GM12865 (cell line): ENCODE data around the gene ANGEL1.

ENCODE experiments used
- DNase-seq: peaks from one replicate; pipeline ENCODE4 v3.0.0; 2010; ENCODE audit warnings: low read depth
- H3K4me3 ChIP-seq: 2 replicates; pipeline ENCODE4 v1.5.1; 2011; ENCODE audit warnings: mild to moderate bottlenecking, low read depth, low read length, control low read depth
- TF ChIP-seq, protein P1 (sequence below): IDR thresholded peaks from 2 replicates; pipeline ENCODE4 v1.5.1; 2011; ENCODE audit warnings: low read length, control low read depth, low read depth, inconsistent platforms; ENCODE audit not compliant: insufficient read depth; ENCODE audit errors: missing control alignments

Gene ANGEL1

GRCh38 chr14:76771437-76771980 lies 41.2 kb downstream of the ANGEL1 start:
- no peak for DNase-seq
- no peak overlapping the region for H3K4me3 ChIP-seq
- TF ChIP-seq, protein P1, sequence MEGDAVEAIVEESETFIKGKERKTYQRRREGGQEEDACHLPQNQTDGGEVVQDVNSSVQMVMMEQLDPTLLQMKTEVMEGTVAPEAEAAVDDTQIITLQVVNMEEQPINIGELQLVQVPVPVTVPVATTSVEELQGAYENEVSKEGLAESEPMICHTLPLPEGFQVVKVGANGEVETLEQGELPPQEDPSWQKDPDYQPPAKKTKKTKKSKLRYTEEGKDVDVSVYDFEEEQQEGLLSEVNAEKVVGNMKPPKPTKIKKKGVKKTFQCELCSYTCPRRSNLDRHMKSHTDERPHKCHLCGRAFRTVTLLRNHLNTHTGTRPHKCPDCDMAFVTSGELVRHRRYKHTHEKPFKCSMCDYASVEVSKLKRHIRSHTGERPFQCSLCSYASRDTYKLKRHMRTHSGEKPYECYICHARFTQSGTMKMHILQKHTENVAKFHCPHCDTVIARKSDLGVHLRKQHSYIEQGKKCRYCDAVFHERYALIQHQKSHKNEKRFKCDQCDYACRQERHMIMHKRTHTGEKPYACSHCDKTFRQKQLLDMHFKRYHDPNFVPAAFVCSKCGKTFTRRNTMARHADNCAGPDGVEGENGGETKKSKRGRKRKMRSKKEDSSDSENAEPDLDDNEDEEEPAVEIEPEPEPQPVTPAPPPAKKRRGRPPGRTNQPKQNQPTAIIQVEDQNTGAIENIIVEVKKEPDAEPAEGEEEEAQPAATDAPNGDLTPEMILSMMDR = no peak

DNA sequence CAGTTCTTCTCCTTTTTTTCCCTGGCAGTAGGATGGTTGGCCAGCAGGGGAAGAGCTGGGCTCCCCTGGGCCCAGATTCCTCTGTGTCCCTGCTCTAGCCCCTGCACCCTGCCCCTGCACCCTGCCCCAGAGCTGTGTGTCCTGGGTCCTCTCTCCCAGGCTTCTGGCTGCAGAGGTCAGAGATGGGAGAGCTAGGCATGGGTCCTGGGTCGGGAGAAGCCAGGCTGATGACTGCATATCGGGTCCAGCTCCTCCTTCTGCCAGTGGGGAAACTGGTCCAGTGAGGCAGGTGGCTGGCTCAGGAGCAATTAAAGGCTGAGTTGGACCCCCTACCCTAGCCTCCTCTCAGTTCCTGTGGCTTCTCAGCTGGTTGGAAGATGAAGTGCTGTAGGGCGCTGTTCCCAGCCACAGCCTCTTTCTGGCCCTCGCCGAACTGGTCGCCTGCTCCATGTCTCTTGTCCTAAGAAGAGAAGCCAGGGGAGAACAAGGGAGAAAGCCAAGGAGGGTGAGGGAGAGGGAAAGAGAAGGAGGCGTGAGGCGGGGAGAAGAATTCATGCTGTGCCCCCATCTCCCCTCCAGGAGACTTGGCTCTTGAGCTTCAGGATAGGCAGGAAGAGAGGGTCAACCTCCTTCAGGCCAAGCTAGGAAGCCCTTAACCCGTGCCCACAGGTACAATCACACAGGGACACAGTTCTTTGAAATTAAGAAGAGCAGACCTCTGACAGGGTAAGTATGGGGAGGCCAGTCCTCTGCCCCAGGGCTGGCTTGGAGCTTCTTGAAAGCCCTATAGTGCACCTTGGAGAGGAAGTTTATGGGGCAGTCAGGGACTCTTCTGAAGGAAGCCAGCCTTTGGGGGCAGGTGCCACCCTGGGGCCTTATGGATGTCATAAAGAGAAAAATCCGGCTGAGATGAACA lies 41.9 kb downstream of the ANGEL1 start:
- TF ChIP-seq, protein P1 = no peak
- H3K4me3 ChIP-seq = no peak overlapping the region
- no peak for DNase-seq

DNA sequence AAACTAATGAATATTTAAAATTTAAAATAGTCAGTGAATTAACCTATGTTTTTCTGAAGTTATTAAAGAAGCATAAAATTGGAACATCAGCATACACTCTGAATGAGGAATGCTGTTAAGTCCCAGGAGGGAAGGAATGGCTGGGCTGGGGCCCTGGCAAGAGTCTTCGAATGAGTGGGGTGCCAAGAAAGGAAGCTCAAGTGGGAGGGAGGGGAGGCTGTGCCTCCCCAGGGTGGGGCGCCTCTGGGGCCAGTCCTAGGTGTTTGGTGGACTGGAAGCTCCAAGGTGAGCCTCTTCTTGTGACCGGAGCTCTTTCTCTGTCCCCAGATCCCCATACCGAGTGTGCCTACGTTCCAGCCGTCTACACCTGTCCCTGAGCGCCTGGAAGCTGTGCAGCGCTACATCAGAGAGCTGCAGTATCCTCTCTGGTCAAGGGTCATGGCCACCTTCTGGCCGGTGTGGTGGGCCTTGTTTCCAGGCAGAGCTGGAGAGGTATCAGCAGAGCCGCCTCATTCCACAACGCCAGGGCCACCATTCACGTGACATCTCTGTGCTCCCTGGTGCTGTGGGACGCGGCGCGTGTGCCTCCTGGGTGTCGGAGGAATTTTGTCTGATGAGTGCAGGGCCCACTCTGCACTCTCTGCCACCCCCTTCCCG lies 42.9 kb downstream of the ANGEL1 start:
- no peak overlapping the region for H3K4me3 ChIP-seq
- TF ChIP-seq, protein P1 = no peak

DNA sequence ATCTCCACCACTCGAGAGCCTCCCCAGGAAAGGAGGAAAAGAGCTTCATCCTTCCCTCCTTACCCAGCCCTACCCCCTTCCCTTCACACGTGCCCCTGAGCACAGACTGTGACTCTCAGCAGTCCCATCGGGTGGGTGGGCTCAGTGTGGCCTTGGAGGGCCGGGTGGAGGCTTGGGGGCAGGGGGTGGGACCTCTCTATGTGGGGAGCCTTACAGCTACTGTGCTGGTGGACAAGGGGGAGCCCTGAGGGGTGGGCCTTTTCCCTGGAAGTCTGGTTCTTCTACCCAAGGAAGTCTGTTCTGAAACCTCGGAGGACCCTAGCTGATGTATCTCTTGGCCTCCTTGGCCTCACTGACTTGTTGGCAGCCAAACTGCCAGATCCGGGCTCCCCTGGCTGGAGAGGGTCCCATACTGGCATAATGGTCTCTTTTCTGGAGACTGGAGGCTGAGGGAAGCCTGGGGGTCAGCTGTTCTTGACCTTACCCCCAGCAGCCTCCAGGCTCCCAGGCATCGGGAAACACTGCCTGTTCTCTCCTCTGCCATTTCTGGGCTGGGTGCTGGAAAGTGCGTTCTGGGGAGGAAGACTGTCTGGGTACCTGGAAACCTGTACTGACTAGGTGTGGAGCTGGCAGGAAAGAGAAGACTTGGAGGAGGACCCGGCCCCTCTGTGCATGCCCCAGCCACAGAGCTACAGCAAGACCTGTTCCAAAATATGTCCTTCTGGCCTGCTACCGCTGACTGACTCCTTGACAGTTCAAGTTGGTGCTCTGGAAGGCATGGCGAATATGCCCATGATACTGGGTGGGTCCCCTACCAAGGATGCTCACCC lies 43.8 kb downstream of the ANGEL1 start:
- no peak overlapping the region for H3K4me3 ChIP-seq
- DNase-seq = no peak
- TF ChIP-seq, protein P1 = no peak

More for the DNA sequence above, 42.9 kb downstream of the ANGEL1 start:
- no peak for DNase-seq

- TF ChIP-seq, protein P1 = no peak
- no peak overlapping the region for H3K4me3 ChIP-seq
- DNase-seq = peak; percentile 74
Measured at GRCh38 chr14:76767681-76768656, 44.7 kb downstream of the ANGEL1 start.
